Measurements from ENCODE around the gene CTU1.
"Not testable (repeated sequence)": the region's sequence is repeated elsewhere in the genome, so short reads cannot be mapped to it uniquely, and the experiment has no call there.

The CTU1 gene

DNA sequence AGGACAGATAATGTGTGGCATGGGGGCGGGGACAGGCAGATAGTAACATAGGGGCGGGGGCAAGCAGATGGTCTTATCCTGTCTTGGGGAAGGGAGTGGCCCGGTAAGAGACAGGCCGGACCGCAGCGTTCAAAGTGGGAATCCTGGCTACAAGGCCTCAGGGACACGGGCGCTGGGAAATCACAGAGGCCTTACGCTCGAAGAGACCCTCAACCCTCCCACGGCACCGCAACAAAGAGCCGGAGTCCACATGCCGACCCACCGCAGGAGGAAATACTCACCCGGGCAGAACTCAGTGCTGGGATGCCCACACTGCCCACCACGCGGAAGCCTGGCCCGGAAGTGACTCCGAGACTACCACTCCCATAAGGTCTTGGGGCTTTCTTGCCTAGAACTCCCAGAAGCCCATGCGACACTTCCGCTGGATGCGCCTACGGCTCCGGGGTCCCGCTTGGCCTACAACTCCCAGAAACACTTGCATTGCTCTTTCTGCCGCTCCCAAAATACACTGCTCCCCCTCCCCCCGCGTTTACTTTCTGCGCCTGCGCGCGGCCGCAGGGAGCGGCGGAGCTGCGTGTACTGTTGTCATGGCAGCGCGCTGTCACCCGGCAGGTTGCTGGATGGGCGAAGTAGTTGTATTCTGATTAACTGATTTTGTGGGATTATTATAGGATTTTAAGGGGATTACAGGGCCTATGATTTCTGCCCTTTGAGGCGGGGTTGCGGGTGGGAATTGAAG is at the start of gene CTU1:
Gene CTU1, minus strand, starts transcription at position 344 of the 739 bp plus-strand sequence. CDS start 3,840 bp downstream, outside the sequence.
- DNase-seq (ENCODE audit: extremely low read depth in 1 of 2, low read depth in 1 of 2), result peak; percentile 93 to 95

DNA sequence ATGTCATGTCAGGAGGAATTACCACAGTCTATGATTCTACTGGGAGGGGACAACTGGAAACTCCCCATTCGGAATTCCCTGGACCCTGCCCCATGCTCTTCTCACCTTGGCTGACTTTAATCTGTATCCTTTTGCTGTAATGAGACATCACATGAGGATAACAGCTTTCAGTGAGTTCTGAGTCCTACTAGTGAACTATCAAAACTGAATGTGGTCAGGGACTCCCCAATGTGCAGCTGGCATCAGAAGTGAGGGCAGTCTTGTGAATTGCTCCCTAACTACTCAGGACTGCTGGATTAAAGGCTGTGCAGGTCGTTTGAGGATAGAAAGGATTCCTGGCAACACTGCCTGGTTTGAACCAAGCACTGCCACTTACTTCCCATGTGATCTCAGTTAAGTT is 49.1 kb upstream of the CTU1 start:
- DNase-seq (ENCODE audit: extremely low read depth in 1 of 2, low read depth in 1 of 2), result no peak

DNA sequence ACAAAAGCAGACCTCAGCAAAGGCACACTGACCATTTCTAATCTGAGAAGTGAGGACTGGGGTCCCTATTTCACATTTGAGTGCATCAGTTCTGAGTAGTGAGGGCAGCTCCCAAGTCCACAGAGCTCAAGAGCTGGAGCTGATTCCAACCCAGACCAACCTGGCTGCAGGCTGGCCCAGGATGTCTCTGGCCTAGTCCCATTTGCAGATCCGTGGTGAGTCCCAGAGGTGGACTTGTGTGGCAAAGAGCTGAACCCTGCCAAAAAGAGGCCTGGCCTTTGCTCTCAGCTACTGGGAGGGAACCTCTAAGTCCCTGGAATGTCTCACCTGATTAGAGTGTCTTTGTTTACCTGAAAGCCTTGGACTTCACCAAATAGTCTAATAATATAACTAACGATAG is 48.5 kb upstream of the CTU1 start:
- DNase-seq (ENCODE audit: extremely low read depth in 1 of 2, low read depth in 1 of 2), result no peak

DNA sequence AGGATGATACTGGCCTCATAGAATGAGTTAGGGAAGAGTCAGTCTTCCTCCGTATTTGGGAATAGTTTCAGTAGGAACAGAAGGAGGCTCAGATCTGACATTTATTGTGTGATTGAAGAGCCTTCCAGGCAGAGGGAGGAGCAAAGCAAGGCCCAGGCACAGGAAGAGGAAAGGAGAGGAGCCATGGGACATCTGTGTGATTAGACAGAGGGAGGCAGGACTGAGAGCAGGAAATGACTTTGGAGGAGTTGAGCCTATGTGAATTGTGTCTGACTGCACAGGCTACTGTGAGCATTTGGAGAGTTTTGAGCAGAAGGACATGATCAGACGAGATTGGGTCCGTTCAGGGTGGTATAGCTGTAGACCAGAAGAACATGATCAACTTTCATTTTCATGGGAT is 42.4 kb upstream of the CTU1 start:
- DNase-seq (ENCODE audit: extremely low read depth in 1 of 2, low read depth in 1 of 2), result no peak

DNA sequence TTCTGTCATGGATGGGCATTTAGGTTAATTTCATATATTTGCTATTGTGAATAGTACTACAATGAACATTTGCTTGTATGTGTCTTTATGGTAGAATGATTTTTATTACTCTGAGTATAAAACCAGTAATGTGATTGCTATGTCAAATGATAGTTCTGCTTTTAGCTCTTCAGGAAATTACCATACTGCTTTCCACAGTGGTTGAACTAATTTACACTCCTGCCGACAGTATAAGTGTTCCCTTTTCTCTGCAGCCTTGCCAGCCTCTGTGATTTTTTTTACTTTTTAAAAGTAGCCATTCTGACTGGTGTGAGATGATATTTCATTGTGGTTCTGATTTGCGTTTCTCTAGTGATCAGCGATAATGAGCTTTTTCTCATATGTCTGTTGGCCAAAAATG is 40.4 kb upstream of the CTU1 start:
- no peak for DNase-seq (ENCODE audit: extremely low read depth in 1 of 2, low read depth in 1 of 2)

DNA sequence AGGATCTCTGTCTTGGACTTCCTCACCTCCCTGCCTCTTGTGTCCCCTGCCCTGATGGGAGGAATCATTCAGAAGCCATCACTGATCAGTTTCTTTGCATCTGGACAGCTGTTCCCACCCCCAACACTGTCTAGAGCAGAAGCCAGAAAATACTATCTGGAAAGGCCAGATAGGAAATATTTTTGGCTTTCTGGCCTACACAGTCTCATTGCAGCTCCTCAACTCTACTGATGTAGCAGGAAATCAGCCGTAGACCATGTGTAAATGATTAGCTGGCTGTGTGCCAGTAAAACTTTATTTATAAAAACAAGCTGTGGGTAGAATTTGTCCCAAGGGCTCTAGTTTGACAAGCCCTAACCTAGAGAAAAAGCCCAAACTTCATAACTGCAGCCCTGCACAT is 39.5 kb upstream of the CTU1 start:
- DNase-seq (ENCODE audit: extremely low read depth in 1 of 2, low read depth in 1 of 2), result no peak

DNA sequence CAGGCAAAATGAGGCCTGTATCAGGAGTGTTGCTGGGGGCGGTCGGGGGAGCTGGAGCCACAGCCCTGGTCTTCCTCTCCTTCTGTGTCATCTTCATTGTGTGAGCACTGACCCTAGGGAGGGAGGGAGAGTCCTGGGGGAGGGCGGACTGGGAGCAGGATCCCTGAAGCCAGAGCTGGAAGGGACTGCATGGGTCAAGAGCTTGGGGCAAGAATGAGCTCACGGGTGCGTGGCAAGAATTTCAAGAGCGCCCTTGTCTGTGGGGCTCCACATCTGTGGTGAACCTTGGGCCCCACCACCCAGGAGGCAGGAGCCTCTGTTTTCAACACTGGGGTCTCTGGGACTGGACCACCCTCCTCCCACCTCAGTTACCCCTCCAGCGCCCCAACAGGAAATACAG is 38.5 kb upstream of the CTU1 start:
- no peak for DNase-seq (ENCODE audit: extremely low read depth in 1 of 2, low read depth in 1 of 2)

DNA sequence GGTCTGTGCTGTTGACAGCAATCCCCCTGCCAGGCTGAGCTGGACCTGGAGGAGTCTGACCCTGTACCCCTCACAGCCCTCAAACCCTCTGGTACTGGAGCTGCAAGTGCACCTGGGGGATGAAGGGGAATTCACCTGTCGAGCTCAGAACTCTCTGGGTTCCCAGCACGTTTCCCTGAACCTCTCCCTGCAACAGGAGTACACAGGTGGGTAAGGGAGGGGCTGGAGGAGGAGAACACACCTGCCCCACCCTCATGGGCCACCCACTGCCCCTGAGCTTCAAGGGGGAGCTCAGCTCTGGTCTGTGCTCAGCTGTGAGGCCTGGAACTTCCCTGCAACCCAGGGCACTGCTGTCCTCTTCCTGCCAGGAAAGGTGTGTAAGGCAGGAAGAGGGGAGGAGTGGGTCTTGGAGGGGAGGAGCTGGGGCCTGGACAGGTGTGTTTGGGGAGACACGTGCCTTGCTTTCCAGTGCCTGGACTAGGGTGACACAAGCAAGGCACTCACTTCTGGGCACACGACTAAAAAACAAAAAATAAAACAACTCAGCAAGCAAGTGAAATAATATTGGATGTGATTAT is 37.8 kb upstream of the CTU1 start:
- DNase-seq (ENCODE audit: extremely low read depth in 1 of 2, low read depth in 1 of 2), result no peak

DNA sequence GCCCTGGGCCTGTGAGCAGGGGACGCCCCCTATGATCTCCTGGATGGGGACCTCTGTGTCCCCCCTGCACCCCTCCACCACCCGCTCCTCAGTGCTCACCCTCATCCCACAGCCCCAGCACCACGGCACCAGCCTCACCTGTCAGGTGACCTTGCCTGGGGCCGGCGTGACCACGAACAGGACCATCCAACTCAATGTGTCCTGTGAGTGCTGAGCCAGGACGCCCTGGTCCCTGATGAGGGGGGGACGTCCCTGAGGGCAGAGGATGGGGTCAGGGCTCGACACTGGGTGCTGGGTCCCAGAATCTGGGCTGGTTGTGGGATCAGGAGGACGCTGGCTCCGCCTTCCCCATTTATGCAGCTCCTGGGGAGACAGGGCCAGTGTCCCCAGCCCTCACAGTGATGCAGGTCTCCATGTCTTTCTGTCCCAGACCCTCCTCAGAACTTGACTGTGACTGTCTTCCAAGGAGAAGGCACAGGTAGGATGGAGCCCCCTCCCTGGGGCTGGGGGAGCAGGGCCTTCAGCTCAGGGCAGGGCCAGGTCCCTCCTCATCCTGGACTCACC is 36.4 kb upstream of the CTU1 start:
- DNase-seq (ENCODE audit: extremely low read depth in 1 of 2, low read depth in 1 of 2), result no peak

DNA sequence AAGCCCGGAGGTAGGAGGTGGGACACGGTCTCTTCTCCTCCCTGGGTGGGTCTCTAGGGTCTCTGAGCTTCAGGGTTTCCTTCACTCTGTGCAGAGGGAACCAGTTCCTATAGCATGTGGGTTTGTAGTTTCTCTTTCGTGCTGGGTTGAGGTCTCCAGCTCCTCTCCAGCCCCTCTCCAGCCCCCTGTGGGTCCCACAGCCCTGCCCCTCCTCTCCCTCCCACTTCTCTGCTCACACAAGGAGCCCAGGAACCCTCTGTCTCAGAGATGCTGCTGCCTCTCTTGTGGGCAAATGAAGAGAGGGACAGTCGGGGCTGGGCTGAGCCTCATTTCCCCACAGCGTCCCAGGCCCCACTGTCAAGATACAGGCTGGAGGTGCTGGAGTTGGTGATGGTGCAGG is 35.3 kb upstream of the CTU1 start:
- DNase-seq (ENCODE audit: extremely low read depth in 1 of 2, low read depth in 1 of 2), result no peak

DNA sequence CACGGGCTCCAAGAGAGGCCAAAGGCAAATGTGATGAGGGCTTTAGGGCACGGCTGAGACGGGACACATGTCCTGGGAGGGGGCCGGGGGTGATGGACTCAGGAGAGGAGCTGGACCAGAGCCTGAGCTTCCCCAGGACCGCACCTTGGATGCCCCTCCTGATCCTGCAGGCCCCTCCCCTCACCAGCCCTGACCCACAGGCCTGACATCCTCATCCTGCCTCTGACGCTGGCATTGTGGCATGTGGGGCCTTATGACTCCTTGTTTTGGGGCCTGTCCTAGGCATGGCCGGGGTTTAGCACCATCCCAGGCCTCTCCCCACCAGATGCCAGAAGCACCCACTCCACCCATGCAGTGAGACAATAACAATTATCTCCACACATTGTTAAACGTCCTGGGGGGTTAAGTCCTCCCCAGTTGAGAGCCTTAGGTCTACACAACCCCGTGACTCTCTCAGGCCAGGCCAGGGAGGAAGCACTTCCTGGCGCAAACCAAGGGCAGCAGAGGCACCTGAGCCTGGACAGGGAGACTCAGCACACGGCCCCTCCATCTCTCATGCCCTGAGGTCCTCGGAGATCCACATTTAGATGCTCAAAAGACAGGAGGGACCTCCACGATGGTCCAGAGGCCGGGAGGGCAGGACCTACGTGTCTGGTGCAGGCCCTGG is 34.7 kb upstream of the CTU1 start:
- DNase-seq (ENCODE audit: extremely low read depth in 1 of 2, low read depth in 1 of 2), result not testable (repeated sequence)

DNA sequence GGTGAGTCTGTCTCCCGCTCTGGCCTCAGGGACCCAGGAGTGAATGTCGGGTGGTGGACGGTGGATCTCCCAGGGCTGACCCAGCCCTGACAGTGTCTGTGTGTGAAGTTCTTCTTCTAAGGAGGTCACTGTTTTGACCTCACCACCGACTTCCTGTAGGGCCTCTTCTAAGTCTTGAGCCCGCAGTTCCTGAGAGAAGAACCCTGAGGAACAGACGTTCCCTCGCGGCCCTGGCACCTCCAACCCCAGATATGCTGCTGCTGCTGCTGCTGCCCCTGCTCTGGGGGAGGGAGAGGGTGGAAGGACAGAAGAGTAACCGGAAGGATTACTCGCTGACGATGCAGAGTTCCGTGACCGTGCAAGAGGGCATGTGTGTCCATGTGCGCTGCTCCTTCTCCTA is 33.9 kb upstream of the CTU1 start, which contains the start of gene SIGLEC7:
Gene SIGLEC7, plus strand, starts transcription at position 183 of the 400 bp plus-strand sequence. Its CDS starts 69 bp downstream, at position 252.
- DNase-seq (ENCODE audit: extremely low read depth in 1 of 2, low read depth in 1 of 2), result no peak

DNA sequence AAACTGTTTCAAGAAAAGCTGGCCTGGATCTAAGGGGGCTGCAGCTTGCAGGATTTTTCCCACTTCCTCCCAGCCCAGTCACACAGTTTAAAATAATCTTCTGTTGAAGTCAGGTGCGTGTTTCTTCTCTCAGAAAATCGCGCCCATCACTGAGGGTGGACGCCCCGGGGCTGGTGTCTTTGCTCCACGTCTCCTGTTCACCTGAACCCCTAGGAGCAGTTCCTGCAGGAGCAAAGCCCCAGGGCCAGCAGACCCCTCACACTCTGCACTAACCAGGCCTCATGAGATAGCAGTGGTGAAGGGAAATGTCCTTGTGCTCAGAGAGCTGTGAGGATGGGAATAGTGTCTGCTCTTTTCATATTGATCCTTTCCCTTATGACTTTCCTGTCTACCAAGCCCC is 33.0 kb upstream of the CTU1 start:
- no peak for DNase-seq (ENCODE audit: extremely low read depth in 1 of 2, low read depth in 1 of 2)

DNA sequence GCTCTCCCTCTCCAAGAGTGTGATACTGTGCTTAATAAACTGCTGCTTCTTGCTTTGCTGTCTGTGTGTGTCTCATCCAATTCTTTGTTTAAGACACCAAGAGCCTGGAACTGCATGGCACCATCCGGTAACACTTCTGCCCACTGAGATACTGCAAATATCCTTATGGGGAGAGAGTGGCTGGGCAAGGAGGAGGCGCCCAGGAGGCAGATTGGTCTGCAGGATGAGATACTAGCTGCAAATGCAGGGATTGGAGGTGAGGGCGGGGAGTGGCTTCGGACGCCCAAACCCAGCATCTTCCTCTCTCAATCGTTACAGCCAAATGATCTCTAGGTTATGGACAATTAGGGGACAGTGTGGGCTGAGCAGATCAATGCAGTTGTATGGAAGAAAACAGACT is 32.2 kb upstream of the CTU1 start:
- DNase-seq (ENCODE audit: extremely low read depth in 1 of 2, low read depth in 1 of 2), result no peak

DNA sequence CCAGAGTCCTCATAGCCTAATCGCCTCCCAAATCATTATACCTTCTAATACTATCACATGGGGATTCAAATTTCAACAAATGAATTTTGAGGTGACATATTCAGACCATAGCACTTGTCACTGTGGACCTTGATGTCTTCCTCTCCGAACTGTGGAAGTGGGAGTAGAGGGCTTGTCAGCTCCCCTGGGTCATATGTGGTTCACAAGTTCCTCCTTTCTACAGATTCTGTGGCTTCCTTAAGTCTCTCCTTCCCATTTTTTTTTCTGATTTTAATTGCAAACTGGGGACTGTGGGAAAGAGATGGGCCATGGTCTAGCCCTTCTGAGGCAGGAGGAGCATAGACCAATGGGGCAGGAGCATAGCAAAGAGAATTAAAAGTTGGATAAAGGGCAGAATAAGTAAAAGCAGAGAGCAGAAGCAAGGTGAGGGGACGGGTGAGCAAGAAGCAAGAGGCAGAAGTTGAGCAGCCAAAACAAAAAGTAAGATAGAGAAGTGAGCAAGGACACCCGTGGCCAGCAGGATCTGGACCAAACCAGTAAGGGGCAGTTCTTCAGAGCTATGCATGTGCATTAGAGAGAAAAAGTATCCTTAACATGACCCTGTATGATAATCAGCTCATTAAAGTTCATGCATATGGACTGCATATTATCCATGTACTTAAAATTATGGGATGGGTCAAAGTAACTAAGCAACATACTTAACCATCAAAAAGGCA is 31.2 kb upstream of the CTU1 start:
- DNase-seq (ENCODE audit: extremely low read depth in 1 of 2, low read depth in 1 of 2), result no peak

DNA sequence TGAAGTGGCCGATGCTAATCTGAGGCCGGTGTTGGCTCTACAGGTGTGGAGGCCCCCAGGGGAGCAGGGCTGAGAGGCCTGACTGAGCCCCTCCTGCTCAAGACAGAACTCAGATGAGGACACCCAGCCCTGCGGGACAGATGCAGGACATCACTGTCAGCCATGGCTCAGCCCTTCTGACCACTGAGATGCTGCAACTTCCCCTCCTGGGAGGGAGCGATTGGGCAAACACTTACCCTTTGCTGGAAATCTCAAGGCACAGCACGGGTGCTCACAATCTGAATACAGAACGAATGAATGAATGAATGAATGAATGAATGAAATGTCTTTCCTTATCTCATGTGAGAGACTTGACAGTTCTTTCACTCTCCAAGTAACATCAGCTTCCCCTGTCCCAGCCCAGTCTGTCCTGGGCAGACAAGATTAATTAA is 30.4 kb upstream of the CTU1 start:
- no peak for DNase-seq (ENCODE audit: extremely low read depth in 1 of 2, low read depth in 1 of 2)

DNA sequence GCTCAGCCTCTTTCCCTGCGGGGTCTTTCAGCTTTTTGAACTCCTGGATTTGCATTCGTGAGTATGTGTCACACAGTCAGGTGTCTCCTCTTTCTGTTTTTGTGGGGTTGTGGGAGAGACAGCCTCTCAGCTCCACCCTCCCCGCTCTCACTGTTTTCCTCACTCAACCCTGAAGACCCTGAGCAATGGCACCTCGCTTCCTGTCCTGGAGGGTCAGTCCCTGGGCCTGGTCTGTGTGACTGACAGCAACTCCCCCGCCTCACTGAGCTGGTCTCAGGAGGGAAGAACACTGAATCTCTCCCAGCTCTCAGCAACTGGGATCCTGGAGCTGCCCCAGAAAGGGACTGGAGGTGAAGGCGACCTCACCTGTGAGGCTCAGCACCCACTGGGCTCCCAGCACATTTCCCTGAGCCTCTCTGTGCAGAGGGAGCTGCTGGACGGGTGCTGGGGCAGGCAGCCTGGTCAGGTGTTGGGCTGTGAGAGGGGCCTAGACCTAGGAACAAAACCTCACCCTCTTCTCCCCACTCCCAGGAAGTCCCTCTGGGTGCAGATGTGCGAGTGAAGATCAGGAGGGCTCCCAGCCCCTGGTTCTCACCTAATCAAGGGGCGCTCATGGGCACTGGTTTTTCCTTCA is 29.7 kb upstream of the CTU1 start:
- no peak for DNase-seq (ENCODE audit: extremely low read depth in 1 of 2, low read depth in 1 of 2)

DNA sequence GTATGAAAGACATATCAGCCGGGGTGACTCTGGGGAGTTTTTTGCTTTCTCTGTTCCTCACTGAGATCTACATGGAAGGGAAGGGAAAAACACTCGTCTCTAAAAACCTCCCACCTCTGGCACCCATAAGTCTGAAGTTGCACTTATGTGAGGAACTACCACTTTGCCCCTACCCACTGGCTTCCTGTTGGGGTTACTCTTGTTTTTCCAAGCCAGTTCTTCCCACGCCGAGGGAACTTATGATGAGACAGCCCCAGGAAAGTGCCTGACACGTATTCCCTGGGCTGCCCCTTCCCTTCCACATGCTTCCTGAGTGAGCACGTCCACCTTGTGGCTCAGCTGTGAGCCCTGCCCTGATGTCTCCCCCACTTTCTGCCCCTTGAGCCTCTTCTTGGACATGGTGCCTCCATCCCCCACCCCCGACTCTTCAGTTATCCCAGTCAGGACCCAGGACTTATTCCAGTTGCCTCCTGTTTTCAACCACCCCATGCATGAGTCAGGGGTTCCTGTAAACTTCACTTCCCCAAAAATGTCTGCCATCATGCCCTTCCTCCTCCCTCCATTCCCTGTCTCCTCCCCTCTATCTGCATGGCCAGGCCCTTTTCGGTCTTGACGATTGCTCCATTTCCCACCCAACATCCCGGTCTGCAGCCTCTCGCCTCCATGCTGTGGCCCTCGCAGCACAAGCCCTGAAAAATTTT is 28.8 kb upstream of the CTU1 start:
- DNase-seq (ENCODE audit: extremely low read depth in 1 of 2, low read depth in 1 of 2), result no peak

DNA sequence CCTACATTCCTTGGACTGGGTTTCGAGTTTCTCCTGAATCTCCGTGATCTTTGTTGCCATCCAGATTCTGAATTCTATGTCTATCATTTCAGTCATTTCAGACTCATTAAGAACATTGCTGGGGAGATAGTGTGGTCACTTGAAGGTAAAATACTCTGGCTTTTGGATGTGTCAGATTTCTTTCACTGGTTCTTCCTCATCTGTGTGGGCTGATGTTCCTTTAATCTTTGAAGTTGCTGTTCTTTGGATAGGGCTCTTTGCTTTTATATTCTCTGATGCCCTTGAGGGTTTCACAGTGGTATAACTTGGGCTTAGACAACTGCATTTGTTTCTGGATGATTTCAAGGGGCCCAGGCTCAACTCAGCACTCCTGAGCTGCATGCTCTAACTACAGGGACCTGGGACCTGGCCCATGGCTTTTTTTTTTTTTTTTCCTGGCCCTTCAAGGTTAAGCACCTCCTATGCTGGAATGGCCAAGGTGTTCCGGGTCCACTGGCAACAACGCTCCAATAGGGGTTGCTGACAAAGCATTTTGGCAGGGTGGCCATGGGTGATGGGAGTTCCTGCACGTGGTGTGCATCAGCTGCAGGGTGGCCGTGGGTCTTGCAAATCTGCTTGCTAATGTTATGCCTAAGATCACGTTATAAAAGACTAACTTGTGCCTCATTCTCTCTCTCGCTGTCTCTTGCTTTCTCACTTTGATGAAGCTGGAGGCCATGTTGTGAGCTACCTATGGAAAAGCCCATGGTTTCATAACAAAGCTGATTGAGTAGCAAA is 28.0 kb upstream of the CTU1 start:
- DNase-seq (ENCODE audit: extremely low read depth in 1 of 2, low read depth in 1 of 2), result no peak

Data from activated CD8-positive, alpha-beta memory T cell treated with anti-CD3 and anti-CD28 coated beads for 1 hour (primary cell).